Left renal pelvis (tissue), 4 donors: ENCODE results near the gene CGAS. TPM values are rescaled to one million over a fixed set of nuclear protein-coding genes. Genes with fewer than 3 reads are reported as not detected.
"Not testable (repeated sequence)": the region's sequence is repeated elsewhere in the genome, so short reads cannot be mapped to it uniquely, and the experiment has no call there.

Source experiments
- DNase-seq, 4 donors: peaks; one replicate each; pipeline ENCODE4 v3.0.0-alpha.2; 2013; ENCODE audit warnings: low read depth in 4 of 4, low spot score in 3 of 4
- polyA plus RNA-seq, 4 donors: library from polyadenylated mRNA; unstranded; fragments of 120-200 nt; gene quantifications; one replicate each; pipeline ENCODE4 v1.2.1, GENCODE V29; 2013; ENCODE audit not compliant: insufficient read length in 4 of 4

Gene CGAS
- polyA plus RNA-seq, 4 donors = 2.8 to 4.8 (median 3.7) TPM

DNA sequence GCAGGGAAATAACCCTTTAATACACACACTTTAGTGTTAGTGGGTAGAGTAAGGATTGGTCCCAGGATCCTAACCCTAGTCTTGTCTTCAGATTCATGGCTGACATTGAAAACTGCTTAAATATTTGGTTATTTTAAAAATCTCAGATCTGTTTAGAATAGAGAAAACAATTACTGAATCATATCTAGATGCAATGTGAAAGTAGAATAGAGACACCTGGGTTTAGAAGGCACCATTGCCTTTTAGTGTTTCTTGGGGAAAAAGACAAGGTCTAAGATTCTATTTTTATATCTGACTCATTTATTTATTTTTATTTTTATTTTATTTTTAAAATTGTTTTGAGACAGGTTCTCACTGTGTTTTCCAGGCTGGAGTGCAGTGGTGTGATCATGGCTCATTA, 51.4 kb downstream of the CGAS start:
- no peak for DNase-seq

DNA sequence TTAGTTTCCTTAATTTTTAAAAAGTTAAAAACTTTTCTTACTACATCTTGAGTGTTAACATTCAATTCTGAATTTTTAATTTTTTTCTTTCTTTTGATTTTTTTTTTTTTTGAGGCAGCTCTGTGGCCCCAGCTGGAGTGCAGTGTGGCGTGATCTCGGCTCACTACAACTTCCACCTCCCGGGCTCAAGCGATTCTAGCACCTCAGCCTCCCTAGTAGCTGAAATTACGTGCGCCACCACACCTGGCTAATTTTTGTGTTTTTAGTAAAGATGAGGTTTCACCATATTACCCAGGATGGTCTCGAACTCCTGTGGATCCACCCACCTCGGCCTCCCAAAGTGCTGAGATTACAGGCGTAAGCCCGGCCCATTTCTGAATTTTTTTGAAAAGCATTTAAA, 56.2 kb downstream of the CGAS start:
- DNase-seq = no peak

DNA sequence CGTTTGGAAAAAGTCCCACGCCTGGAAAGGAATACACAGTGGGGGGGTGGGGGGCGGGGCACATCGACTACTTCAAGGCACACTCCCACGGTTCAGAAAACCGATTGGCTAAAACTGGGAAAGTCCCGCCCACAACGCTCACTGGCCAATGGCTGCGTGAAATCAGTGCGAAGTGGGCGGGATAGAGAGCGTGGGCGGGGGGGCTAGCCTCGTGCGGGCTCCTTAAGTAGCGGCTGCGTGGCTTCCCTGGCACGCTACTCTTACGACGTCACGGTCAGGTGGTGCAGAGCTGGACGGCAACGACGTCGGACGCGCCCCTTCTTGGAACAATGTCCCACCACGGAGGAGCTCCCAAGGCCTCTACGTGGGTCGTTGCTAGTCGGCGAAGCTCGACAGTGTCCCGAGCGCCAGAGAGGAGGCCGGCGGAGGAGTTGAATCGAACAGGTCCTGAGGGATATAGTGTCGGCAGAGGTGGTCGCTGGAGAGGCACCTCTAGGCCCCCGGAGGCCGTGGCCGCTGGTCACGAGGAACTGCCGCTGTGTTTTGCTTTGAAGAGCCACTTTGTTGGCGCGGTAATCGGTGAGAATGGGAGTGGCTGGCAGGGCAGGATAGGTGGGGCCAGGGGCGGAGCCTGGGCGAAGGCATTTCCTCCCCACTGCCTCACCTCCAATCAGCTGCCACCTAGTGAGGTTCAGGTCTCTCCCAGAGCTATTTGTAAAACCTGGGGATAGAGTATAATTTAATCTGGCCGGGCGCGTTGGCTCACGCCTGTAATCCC, 57.3 kb downstream of the CGAS start, which contains the start of gene DDX43:
DDX43 (plus strand) TSS at position 252 of the 778 bp plus-strand sequence; CDS start at position 330, 78 bp downstream.
- no peak for DNase-seq

- DNase-seq = no peak
Observed at GRCh38 chr6:73393278-73393677, 58.8 kb downstream of the CGAS start.

- not testable (repeated sequence) for DNase-seq
Observed at GRCh38 chr6:73392188-73392587, 59.9 kb downstream of the CGAS start.

GRCh38 chr6:73391675-73392074, 60.4 kb downstream of the CGAS start:
- DNase-seq = no peak

DNA sequence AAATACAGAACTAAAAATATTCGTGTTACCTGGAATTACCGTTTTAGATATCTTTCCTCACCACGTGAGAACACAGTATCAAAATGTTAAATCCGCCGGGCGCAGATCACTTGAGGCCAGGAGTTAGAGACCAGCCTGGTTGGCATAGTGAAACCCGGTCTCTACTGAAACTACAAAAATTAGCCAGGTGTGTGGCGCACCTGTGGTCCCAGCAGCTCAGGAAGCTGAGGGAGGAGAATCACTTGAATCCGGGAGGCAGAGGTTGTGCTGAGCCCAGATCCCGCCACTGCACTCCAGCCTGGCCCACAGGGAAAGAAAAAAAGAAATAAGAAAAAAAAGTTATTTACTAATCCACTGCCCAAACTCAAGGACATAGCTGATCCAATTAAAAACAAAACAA, 62.2 kb downstream of the CGAS start:
- DNase-seq = no peak

DNA sequence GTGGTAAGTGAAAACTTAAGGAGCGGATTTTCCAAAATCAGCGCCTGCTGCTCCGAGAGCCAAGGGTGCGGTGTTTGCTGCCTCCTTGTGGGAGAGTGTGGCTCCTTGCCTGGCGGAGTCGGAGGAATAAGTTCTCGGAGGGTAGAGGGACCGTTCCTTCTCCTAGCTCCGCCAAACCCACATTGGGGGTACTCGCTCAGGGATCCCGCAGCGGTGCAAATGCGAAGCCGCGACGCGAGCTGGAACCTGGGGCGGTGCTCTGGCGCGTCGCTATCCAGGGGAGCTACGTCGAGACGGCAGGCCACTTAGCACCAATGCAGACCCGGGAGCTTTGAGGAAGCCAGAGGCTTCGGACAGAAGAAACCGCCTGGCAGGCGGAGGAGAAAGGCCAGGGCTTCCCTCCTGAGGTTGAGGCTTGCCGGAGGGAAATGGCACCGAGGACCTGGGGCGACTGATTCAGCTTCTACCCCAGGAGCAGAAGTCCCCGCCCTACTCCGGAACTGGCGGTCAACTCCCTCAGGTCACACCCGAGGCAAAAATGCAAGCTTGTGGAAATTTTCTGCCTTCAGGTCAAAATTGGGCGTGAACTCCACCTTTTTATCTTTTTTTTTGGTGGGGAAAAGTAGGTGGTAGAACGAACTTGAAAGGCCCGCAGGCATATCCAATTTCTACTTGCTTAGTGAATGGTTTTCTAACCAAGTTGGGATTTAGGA, 63.1 kb downstream of the CGAS start:
- peak in 3 of 4 donors; percentile 25 to 31 (median 29) for DNase-seq

- no peak for DNase-seq
Observed at GRCh38 chr6:73388433-73388799, 63.7 kb downstream of the CGAS start.

DNA sequence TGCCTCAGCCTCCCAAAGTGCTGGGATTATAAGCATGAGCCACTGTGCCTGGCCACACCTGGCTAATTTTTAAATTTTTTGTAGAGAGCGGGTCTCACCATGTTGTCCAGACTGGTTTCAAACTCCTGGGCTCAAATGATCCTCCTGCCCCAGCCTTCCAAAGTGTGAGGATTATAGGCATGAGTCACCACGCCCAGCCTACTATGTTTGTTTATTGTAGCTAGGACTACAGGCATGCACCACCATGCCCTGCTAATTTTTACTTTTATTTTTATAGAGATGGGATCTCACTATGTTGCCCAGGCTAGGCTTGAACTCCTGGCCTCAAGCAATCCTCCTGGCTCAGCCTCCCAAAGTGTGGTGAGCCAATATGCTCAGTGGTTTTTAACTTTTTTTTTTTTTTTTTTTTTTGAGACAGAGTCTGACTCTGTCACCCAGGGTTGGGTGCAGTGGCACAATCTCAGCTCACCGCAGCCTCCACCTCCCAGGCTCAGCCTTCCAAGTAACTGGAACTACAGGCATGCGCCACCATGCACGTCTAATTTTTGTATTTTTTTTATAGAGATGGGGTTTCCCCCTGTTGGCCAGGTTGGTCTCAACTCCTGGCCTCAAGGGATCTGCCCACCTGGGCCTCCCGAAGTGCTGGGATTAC, 69.5 kb downstream of the CGAS start:
- no peak for DNase-seq

DNA sequence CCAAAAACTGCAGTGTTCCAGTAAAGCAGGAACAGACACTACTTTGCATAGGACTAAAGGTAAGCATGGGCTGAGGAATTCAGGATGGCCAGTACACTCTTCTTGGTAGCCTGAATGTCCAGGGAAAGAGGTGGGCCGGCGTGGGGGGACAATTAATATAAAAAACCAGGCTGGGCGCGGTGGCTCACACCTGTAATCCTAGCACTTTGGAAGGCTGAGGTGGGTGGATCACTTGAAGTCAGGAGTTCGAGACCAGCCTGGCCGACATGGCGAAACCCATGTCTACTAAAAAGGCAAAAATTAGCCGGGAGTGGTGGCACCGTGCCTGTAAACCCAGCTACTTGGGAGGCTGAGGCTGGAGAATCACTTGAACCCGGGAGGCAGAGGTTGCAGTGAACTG, 70.6 kb downstream of the CGAS start:
- DNase-seq = not testable (repeated sequence)

- no peak for DNase-seq
Observed at GRCh38 chr6:73377225-73377624, 74.9 kb downstream of the CGAS start.

GRCh38 chr6:73375216-73375615, 76.9 kb downstream of the CGAS start:
- DNase-seq = no peak

Other genes starting within 250 kb of the CGAS start
- under 1 TPM in 3 of 4 donors, not detected in 1; 0.37 to 0.62 (median 0.43) TPM for gene KHDC1L, start 226.8 kb downstream of the CGAS start, polyA plus RNA-seq
- gene KHDC1, start 189.1 kb downstream of the CGAS start, polyA plus RNA-seq = 1 to 10 TPM; 6.8 to 9.6 (median 7.9) TPM
- gene DPPA5, start 98.0 kb downstream of the CGAS start, polyA plus RNA-seq = not detected
- gene KHDC3L, start 89.6 kb downstream of the CGAS start, polyA plus RNA-seq = under 1 TPM in 1 of 4 donors, not detected in 3; 0.15 TPM
- not detected for gene OOEP, start 82.4 kb downstream of the CGAS start, polyA plus RNA-seq
- 1 to 10 TPM in 1 of 4 donors, under 1 TPM in 3; 0.74 to 1.2 (median 0.85) TPM for gene DDX43, start 57.5 kb downstream of the CGAS start, polyA plus RNA-seq
- 10 to 100 TPM; 22.5 to 35.1 (median 32.7) TPM for gene MTO1, start 9.4 kb upstream of the CGAS start, polyA plus RNA-seq
- gene EEF1A1, start 68.7 kb upstream of the CGAS start, polyA plus RNA-seq = over 10,000 TPM; 18,197 to 22,410 (median 21,331) TPM
- 10 to 100 TPM; 17.6 to 28.3 (median 19.9) TPM for gene SLC17A5, start 201.7 kb upstream of the CGAS start, polyA plus RNA-seq
- 10 to 100 TPM; 11.8 to 32.7 (median 14.3) TPM for gene CD109, start 243.9 kb upstream of the CGAS start, polyA plus RNA-seq